Colonic mucosa (tissue), 4 donors: ENCODE data around the gene MICU2. TPM values are rescaled to one million over a fixed set of nuclear protein-coding genes. Genes with fewer than 3 reads are reported as not detected.
"Not testable (repeated sequence)": the region's sequence is repeated elsewhere in the genome, so short reads cannot be mapped to it uniquely, and the experiment has no call there.

ENCODE experiments used
- DNase-seq: peaks from one replicate; pipeline ENCODE4 v3.0.0-alpha.2; 2020
- H3K27ac ChIP-seq: fragments of 200-600 bp; one replicate; pipeline ENCODE4 v1.8.0; 2021
- H3K27me3 ChIP-seq: fragments of 200-600 bp; one replicate; pipeline ENCODE4 v1.8.0; 2021
- H3K36me3 ChIP-seq: fragments of 200-600 bp; one replicate; pipeline ENCODE4 v1.8.0; 2021
- H3K4me1 ChIP-seq: fragments of 200-600 bp; one replicate; pipeline ENCODE4 v1.8.0; 2021; ENCODE audit warnings: mild to moderate bottlenecking
- H3K4me3 ChIP-seq: fragments of 200-600 bp; one replicate; pipeline ENCODE4 v1.8.0; 2021
- H3K9ac ChIP-seq, 2 donors: one replicate each; pipeline ENCODE4 v1.7.0; 2013; ENCODE audit warnings: control low read depth in 2 of 2, low read depth in 2 of 2, low read length in 2 of 2
- H3K9me3 ChIP-seq: fragments of 200-600 bp; one replicate; pipeline ENCODE4 v1.8.0; 2021
- CTCF ChIP-seq: fragments of 200-600 bp; IDR thresholded peaks from one replicate; pipeline ENCODE4 v1.8.0; 2022; ENCODE audit warnings: antibody characterized with exemption, mild to moderate bottlenecking
- intact Hi-C: fragments of 100-400 bp; cut with DNase I; formaldehyde crosslinking; loops from one replicate; pipeline ENCODE4 v1.14.1; 2022
- total RNA-seq, 2 donors: library from RNA; stranded (reverse); fragmentation: NEBNext Ultra II Directional in 1 of 2; extraction: Animal tissue kit (Norgen Biotek cat#: 25700) in 1 of 2; gene quantifications; one replicate each; pipeline ENCODE4 v1.2.1, GENCODE V29; 2021
- donor health status: healthy.
- donor health status: DM: no; HTN: no; CAD: no.
- donor health status: DM: no; HTN: no; CAD: no.

Gene MICU2
- total RNA-seq, 2 donors from 2014 or later, result 32.3 to 54.6 TPM

- Histone ChIP-seq H3K27ac (no peak overlapping the region), H3K4me3 (no peak overlapping the region), H3K36me3 (no peaks in the 10 kb centered on the region), H3K27me3 (no peaks in the 10 kb centered on the region), H3K4me1 (no peaks in the 10 kb centered on the region), H3K9me3 (no peaks in the 10 kb centered on the region), H3K9ac (no peak overlapping the region)
- TF ChIP-seq CTCF, result no peak
- intact Hi-C loops, result no loop called here
- DNase-seq, result no peak
Measured at GRCh38 chr13:21595546-21595822, 8.5 kb downstream of the MICU2 start.

DNA sequence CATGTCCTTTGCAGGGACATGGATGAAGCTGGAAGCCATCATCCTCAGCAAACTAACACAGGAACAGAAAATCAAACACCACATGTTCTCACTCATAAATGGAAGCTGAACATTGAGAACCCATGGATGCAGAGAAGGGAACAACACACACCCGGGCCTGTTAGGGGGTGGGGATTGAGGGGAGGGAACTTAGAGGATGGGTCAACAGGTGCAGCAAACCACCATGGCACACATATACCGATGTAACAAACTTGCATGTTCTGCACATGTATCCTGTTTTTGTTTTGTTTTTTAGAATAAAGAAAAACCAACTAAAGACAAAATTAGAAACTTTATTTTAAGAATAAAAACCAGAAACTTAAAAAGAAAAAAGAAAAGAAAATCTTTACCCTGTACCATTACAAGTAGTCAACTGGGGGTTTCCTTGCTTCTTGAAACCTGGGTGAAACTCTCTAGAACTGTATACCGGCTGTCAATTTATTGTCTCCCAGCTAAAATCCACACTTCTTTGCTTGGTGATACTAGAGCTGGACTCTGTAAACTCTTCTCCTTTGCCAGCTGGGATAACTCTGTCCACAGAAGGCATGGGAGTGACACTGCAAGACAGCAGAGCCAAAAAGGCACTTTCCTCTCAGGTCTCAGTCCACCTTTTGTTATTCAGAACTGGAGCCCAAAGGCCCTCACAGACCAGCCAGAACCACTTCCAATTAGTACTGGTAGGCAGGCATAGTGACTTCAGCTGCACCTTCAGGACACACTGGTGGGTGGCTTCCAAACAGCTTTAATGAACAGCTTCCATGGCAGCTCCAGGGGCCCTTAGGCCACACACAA, 9.0 kb downstream of the MICU2 start:
- Histone ChIP-seq H3K4me3 (no peak overlapping the region), H3K9me3 (no peaks in the 10 kb centered on the region), H3K36me3 (no peaks in the 10 kb centered on the region), H3K9ac (no peak overlapping the region), H3K4me1 (no peaks in the 10 kb centered on the region), H3K27me3 (no peaks in the 10 kb centered on the region), H3K27ac (no peak overlapping the region)
- TF ChIP-seq CTCF, result no peak
- intact Hi-C loops, result no loop called here
- DNase-seq, result no peak

- H3K9me3 ChIP-seq, H3K4me3 ChIP-seq, H3K36me3 ChIP-seq, intact Hi-C loops, DNase-seq, H3K27me3 ChIP-seq, H3K9ac ChIP-seq, H3K27ac ChIP-seq, H3K4me1 ChIP-seq: not testable (repeated sequence)
Measured at GRCh38 chr13:21590665-21591456, 13.1 kb downstream of the MICU2 start.

- no peaks in the 10 kb centered on the region for H3K36me3 ChIP-seq
- intact Hi-C loops, result no loop called here
- H3K27ac ChIP-seq, result no peak overlapping the region
- H3K4me1 ChIP-seq, result no peaks in the 10 kb centered on the region
- H3K9ac ChIP-seq, result no peak overlapping the region
- no peaks in the 10 kb centered on the region for H3K27me3 ChIP-seq
- no peak overlapping the region for H3K4me3 ChIP-seq
- no peaks in the 10 kb centered on the region for H3K9me3 ChIP-seq
- TF ChIP-seq CTCF, result no peak
- DNase-seq, result no peak
Measured at GRCh38 chr13:21590231-21590630, 13.7 kb downstream of the MICU2 start.

- H3K9me3 ChIP-seq, H3K27me3 ChIP-seq, intact Hi-C loops, H3K27ac ChIP-seq, H3K36me3 ChIP-seq, H3K4me3 ChIP-seq, H3K4me1 ChIP-seq, H3K9ac ChIP-seq, DNase-seq: not testable (repeated sequence)
Measured at GRCh38 chr13:21589510-21589909, 14.5 kb downstream of the MICU2 start.

DNA sequence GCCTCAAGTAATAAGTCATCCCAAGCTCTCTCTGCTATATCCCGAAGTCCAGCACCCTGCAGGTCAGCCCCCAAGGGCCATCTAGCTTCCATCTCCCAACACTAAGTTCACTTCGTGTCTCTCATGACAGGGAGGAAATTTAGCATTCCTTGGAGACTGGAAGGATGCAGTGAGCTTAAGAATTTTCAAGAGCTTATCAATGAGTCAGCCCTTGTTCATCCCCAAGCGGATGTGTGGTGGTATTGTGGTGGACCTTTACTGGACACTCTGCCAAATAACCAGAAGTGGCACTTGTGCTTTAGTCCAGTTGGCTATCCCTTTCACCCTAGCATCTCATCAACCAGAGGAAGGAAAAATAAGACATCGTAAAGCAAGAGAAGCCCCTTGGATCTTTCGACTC, 15.6 kb downstream of the MICU2 start:
- intact Hi-C loops, H3K4me3 ChIP-seq, H3K36me3 ChIP-seq, H3K27me3 ChIP-seq, H3K4me1 ChIP-seq, DNase-seq, H3K9me3 ChIP-seq, H3K9ac ChIP-seq, H3K27ac ChIP-seq: not testable (repeated sequence)
